COLO829 (cell line): ENCODE data around the gene DYNC2H1.

ENCODE experiments used
- DNase-seq: peaks from one replicate; pipeline ENCODE4 v3.0.0; 2012; ENCODE audit warnings: low spot score

The DYNC2H1 gene

DNA sequence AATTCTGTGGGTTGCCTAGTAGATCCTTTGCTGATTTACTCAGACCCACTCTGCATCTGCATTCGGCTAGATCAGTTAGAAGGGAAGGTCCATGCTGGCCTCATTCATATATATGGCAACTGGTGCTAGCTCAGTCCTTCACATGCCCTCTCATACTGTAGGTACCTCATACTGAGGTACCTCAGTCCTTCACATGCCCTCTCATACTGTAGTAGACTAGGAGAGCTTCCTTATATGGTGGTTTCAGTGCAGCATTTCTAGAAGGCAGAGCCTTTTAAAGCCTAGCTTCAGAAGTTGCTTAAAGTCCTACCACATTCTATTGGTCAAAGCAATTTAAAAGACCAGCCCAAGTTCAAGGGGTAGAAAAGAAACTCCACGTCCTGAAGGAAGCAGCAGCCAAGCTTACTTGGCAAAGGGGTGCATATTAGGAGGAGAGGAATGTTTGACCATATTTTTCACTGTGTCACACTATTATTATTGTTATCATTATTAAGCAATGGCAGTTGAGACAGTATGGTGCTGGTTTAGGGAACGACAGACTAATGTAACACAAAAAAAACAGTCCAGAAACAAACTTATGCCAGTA is 356.4 kb downstream of the DYNC2H1 start:
- DNase-seq: no peak

DNA sequence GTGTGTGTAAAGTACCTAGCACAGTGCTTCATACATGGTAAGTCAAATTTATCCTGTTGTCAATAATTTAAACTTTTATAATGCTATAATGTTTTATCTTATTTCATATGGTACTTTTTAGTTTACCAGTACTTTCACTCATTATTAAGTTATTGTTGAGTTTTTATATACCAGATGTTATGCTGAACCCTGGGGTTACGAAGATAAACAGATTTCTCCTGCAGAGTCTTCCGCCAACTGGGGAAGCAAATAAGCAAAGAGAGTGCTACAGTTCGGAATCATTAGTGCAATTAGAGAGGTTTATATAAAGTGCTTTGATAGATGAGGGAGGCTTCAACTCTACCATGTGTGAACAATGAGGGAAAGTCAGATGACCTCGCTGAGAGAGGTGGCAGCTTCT is 362.3 kb downstream of the DYNC2H1 start:
- no peak for DNase-seq

DNA sequence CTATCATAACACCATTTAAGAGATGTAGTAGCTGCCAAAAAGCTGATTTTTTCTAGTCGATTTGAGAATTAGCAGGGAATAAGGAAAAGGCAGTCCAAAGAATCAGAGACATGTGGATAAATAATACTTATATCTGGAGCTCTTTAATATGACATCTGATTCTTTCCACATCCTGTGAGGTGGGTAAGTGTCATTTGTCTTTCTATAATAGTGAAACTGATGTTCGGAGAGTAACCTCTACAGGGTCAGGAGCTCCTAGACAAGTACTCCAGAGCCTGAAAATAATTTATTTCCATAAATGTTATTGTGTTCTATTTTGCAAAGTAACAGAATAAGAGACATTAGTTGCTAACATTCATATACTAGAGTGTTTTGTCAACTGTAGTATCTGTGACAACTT is 367.6 kb downstream of the DYNC2H1 start:
- no peak for DNase-seq

DNA sequence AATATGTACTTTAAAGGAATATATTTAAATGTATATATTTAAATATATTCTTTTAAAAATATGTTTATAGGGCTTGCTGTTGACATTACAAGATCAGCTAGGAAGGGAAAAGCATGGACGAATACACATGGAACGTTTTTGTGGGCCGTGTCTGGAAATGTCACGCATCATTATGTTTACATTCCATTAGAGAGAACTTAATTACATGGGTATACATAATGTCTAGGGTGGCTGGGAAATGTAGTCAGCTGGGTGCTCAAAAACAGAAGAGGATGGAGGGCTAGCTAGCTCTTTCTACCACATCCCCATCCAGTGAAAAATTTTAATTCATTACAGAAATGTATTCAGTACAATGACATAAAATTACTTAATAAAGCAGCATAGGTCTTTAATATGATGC is 371.2 kb downstream of the DYNC2H1 start:
- no peak for DNase-seq

DNA sequence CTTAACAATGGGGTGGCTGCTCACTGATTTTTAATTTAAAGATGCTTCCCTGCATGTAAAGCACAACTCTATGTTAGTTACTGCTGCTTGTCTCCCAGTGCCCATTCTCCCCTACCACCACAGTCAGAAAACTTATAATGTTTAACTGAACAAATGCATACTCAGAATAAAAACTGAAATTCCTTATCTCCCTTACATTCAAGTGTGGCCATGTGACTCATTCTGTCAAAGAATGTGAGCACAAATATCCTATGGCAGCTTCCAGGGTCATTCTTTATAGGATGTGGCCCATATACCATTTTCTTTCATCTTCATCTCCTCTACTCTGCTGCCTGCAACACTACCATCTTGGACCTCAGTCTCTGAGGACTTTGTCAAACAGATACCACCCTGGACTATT is 374.8 kb downstream of the DYNC2H1 start:
- no peak for DNase-seq

DNA sequence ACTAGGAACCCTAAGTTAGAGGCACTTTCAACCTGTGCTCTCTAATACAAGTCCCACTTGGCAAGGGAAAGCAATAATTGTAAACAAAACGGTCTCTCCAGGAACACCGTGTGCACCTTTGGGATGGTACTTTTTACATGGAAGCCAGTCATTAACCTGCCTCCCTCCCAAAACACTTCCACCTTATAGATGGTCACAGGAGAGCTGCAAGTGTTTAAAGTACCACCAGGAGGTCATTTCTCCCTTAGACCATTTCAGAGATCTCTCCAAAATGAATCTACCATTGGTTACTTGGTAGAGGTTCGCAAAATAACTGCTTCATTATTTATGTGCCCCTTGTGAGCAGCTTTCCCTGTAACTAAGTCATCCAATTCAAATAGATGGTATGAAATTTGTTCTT is 375.3 kb downstream of the DYNC2H1 start:
- no peak for DNase-seq

DNA sequence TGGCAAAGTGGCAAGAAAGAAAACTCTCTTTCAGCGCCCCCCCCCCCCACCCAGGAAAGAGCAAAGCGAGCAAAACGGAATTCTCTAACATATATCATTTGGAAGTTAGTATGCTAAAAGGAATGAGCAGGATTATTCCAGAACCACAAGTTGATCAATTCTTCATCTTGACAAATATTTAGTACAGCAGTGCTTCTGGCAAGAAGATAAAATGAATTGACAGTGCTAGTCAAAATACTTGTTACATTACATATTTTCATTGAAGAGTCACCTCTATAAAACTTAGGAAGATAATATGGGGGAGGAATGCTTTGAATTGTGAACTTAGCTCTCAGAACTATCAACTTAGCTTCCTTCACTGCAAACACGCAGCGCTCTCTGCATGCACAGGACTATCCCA is 377.4 kb downstream of the DYNC2H1 start:
- no peak for DNase-seq

DNA sequence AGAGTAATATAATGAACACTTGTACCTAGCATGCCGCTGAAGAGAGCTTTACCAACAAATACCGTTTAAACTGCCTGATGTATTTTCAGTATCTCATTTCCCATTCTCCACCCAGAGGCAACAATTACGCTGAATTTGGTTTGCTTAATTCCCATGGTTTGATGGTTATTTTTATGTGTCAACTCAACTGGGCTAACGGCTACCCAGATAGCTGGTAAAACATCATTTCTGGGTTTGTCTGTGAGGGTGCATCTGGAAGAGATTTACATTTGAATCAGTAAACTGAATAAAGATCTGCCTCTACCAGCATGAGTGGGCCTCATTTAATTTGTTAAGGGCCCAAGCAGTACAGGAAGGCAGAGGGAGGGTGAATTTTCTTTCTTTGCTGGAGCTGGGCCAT is 377.9 kb downstream of the DYNC2H1 start:
- no peak for DNase-seq

DNA sequence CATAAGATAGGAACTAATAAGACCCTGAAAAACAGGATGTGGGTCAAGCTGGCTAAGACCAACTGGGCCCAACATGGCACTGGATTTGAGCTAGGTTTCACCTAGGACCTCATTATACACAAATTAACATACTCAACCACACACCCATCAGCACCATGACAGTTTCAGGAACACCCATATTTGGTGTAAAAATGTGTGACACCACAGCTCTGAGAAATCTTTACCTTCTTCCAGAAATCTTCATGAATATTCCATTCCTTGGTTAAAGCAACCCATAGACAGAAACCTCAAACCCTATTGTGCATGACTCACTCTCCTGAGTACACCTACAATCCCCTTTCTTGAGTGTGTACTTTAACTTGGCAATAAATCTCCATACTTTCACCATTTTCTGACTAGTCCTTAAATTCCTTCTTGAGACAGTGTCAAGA is 378.8 kb downstream of the DYNC2H1 start:
- DNase-seq: no peak

DNA sequence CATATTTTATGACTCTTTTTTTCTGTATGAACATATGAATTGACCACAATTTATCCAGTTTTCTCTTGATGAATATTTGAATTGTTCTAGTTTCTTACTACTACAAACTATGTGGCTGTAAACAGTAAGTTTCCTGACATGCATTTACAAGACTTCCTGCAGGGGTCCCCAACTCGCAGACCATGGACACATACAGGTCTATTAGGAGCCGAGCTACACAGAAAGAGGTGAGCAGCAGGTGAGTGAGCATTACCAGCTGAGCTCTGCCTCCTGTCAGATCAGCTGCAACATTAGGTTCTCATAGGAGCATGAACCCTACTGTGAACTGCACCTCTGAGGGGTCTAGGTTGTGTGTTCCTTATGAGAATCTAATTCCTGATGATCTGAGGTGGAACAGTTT is 379.4 kb downstream of the DYNC2H1 start:
- DNase-seq: no peak

DNA sequence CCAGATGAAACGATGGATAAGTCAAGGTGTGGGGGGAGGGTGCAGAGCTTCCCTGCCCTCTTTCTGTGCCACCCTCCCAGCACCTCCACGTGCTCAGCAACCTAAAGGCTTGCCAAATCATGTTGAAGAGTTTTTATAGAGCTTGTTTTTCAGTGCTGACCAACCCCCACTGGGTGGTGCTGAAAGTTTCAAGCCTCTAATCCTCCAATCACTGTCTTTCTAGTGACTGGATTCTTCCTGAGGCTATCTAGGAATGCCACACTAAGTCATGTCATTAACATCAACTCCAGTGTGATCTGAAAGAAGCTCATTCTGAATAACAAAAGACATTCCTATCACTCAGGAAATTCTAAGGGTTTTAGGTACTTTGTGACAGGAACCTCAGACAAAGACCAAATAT is 382.6 kb downstream of the DYNC2H1 start:
- DNase-seq: no peak

DNA sequence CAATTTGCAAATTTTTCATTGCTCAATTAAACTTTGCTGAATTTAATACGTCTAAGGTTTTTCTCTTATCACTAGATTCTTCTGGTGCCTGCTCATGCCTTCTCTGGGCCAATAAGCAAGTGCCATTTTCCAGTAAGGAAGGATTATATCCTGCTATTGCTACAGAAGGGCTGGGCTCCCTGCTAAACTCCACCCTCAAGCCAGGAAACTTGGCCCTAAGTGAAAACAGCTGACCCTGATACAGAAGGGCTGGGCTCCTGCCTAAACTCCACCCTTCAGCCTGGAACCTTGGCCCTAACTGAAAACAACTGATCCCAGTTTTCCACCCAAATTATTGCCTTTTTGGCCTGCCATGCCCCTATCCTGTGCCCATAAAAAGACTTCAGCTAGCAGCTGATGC is 385.3 kb downstream of the DYNC2H1 start:
- DNase-seq: no peak

DNA sequence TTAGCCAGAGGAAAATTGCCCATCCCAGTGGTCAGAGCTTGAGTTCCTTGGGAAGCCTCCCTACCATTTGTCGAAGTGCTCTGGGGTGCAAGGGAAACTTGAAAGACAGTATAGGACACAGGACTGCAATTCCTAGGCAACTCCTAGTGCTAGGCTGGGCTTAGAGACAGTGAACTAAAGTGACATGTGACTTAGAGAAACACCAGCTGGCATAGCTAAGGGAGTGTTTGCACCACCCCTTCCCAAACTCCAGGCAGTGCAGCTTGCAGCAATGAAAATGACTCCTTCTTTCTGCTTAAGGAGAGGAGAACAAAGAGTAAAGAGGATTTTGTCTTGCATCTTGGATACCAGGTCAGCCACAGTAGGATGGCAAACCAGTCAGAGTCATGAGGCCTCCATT is 388.0 kb downstream of the DYNC2H1 start:
- no peak for DNase-seq

DNA sequence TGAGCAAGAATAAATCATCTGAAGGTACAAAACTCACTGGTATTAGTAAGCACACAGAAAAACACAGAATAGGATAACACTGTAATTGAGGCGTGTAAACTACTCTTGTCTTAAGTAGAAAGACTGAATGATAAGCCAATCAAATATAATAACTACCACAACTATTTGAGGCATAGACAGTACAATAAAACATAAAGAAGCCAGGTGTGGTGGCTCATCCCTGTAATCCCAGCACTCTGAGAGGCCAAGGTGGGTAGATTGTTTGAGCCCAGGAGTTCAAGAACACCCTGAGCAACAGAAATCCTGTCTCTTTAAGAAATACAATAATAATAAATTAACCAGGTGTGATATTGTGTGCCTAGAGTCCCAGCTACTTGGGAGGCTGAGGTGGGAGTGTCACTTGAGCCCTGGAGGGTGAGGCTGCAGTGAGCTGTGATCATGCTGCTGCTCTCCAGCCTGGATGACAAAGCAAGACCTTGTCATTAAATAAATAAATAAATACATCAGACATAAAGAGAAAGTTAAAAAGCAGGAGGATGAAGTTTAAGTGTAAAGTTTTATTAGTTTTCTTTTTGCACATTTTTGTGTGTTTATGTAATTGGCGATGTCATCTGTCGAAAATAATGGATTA is 390.6 kb downstream of the DYNC2H1 start:
- DNase-seq: no peak

DNA sequence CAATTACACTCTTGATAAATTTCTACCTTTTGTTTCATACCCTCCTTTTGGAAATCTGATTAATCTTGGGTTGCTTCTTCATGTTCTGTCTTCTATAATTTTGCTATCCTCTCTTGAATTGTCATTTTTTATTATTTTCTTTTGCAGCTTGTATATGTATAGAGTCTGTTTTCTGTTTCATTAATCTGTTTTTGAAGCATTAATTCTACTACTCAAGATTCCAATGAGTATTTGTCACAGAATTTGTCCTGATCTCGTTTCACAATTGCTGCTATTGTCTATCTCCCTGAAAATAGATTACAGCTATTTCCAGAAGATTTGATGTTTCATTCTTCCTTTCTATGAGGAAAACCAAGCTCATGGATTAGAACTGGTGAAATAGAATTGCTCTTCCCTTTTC is 406.1 kb downstream of the DYNC2H1 start:
- peak; percentile 35 for DNase-seq

DNA sequence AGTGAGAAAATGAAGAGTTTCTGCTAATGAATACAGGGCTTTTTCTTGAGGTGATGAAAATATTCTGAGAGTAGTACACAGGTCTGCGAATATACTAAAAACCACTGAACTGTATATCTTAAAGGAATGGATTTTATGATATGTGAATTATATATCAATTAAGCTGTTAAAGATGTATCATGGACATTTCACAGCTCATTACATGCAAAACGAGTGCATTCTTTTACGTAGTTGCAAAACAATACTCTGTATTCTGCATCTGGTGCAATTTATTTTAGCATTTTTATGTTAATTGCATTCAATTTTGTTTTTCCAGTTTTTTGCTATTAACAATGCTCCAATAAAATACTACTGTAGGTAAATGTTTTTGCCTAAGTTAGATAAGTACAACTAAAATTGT is 411.6 kb downstream of the DYNC2H1 start:
- no peak for DNase-seq

DNA sequence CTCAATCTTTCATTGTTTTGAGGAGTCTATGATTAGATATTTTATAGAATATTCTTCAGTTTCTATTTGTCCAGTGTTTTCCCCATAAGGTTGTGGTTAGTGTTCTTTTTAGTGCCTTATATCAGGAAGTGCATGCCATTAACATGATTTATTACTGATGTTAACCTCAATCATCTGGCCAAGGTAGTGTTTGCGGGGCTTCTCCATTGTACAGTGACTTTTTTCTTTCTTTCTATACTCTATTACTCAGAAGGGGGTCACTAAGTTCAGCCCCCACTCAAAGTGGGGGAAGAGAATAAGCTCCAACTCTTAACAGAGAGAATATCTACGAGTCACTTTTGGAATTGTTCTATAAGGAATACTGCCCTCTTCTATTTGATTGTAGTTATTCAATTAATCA is 415.8 kb downstream of the DYNC2H1 start:
- DNase-seq: no peak

DNA sequence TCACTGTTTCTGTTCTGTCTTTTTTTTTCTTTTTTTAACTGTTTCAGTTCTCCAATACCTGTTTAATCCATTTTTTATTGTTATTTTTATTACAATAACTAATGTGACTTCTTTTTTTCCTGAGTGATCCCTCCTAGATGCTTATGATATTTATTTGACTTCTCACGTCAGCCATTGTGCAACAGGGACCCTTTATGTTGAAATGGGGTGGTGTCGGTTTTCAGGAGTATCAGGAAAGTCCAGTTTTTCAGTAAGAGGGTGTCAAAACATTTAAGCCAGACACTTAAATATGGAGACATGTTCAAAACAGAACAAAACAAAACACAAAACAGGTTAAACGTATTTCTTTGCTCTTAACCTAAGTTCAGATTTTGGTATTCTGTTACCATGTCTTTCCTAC is 418.8 kb downstream of the DYNC2H1 start:
- no peak for DNase-seq

DNA sequence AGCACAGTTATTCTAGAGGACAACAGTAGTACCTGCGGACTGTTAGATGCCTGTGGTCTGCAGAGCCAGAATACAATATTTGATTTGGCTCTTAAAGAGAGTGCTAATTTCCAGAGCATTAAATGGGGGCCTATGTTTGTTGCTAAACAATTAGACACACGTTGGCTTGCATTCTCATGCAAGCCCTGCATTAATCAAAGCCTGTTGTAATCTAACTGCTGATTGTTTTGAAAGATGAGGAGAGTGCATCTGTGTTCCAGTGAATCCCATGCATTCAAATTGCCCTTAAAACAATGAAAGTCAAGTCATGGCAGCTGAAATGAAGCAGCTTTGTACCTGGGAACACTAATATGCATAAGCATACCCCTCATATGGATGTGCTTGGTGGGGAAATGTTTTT is 419.4 kb downstream of the DYNC2H1 start:
- DNase-seq: no peak

DNA sequence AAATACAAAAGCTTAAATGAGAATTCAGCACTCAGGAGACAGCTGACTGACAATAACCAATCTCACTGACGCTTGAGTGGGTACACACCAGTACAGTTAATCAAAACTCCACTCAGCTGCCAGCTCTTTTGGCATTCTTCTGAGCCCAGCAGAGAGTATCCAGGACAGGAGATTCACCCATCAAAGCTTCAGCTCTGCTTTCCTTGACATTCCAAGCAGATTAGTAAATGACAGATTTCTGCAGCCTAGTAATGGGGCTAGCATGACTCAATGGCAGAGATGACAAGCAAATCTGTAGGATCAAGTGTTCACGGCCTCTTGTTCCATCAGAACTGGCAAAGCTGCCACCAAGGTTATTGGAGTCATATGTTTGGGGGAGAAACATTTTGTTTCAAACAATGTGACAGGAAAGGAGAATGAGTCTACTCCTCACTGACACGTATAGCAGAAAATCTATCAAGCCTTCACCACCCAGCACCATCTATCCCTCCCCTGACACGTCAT is 420.0 kb downstream of the DYNC2H1 start:
- no peak for DNase-seq
